Activated T-cell treated with anti-CD3 and anti-CD28 coated beads, Interleukin-2, amount 50 U/mL, for 4 hours (primary cell): ENCODE data around the gene PKP1. TPM values are rescaled to one million over a fixed set of nuclear protein-coding genes. Genes with fewer than 3 reads are reported as not detected.

Source experiments
- ATAC-seq, 2 donors: fragments of 200-7000 bp; cut with Tn5 transposase; one replicate each; pipeline ENCODE4 v1.10.0; 2021
- DNase-seq: peaks from one replicate; pipeline ENCODE4 v3.0.0-alpha.2; 2020
- H3K27me3 Mint-ChIP-seq: one replicate; pipeline ENCODE4 v1.8.0; 2021; ENCODE audit warnings: low read depth, mixed read lengths
- H3K36me3 Mint-ChIP-seq: one replicate; pipeline ENCODE4 v1.8.0; 2022; ENCODE audit warnings: mixed read lengths; ENCODE audit not compliant: insufficient read depth
- H3K4me1 Mint-ChIP-seq: one replicate; pipeline ENCODE4 v1.8.0; 2021; ENCODE audit warnings: low read depth, mixed read lengths
- H3K4me3 Mint-ChIP-seq: one replicate; pipeline ENCODE4 v1.8.0; 2021; ENCODE audit warnings: mild to moderate bottlenecking, moderate library complexity, mixed read lengths
- H3K9me3 Mint-ChIP-seq: one replicate; pipeline ENCODE4 v1.8.0; 2021; ENCODE audit warnings: mixed read lengths
- total RNA-seq, 3 donors: library from RNA; stranded (reverse); gene quantifications; one replicate each; pipeline ENCODE4 v1.2.1, GENCODE V29; 2021

PKP1 gene
- total RNA-seq, 3 donors from 2014 or later, result not detected

DNA sequence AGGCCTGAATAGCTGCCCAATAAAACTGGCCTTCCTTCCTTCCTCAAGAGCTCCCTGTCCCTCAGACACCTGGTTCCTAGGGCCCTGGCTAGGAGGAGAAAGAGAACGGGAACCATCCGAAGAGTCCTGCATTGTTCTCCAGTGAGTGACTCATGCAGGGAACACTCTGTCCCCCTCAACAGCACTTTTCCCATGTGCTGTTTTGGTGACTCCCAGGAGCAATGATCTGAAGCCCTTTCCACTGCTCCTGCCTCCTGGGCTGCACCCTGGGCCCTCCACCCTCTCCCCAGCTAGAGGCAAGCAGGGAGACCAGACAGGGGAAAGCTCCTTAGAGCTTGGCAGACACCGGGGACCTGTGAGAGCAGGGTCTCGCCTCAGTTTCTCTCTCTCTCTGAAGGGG is 75.3 kb downstream of the PKP1 start:
- H3K4me1 Mint-ChIP-seq, result no peaks in the 10 kb centered on the region
- no peaks in the 10 kb centered on the region for H3K36me3 Mint-ChIP-seq
- no peak for DNase-seq
- no peaks in the 10 kb centered on the region for H3K9me3 Mint-ChIP-seq
- no peak for ATAC-seq
- peaks cover 16% of the 10 kb centered on the region for H3K27me3 Mint-ChIP-seq
- H3K4me3 Mint-ChIP-seq, result no peak overlapping the region

DNA sequence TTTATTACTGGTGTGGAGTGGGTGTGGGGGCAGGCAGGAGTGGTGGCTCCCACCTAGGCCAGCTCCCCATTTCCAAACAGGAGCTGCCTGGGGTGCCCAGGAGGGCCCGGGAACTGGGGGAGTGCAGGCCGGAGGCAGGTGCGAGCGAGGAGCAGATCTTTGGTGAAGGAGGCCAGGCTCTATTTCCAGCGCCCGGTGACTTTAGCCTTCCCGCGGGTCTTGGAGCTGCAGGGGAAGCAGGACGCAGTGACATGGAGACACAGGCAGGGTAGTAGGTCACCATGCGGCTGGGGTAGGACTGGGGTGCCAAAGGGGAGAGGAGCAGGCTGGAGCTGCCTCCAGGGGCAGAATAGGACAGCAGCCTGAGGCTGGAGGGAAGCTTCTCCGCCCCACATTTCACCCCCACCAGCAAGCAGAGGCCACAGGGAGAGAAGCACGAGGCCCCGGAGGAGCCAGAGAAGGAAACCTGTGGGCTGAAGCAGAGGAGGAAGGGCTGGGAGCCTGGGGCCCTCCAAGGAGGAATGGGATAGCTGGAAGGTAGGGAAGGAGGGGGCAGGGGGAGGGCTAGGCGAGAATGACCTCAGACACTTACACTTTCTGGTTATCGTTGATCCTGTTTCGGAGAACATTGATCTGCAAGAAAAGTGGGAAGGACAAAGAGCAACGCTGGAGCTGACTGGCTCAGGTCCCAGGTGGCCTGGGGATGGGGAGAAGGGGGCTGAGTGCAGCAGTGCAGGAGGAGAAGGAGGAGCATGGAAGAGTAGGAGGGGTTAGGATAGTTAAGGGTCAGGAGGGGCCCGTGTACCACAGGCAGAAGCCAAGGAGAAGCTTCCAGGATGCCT is 75.9 kb downstream of the PKP1 start:
- no peaks in the 10 kb centered on the region for H3K9me3 Mint-ChIP-seq
- ATAC-seq (no peak), DNase-seq (no peak)
- H3K27me3 Mint-ChIP-seq, result peaks cover 15% of the 10 kb centered on the region
- H3K4me1 Mint-ChIP-seq, result no peaks in the 10 kb centered on the region
- no peaks in the 10 kb centered on the region for H3K36me3 Mint-ChIP-seq
- no peak overlapping the region for H3K4me3 Mint-ChIP-seq

DNA sequence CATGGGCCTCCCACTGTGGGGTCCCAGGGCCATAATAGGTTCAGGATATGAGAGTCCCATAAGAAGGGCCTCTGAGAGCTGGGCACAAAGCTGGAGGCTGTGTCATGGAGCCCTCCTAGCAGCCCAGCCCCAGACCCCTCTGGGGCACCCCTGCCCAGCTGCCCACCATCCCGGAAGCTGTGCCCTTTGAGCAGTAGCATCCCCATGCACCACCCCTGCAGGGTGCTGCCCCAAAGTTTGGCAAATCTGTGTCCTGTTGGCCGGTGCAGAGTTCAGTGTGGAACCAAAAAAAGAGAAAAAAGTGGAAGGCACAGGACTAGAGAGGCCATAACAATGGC is 76.5 kb downstream of the PKP1 start:
- H3K36me3 Mint-ChIP-seq, result no peaks in the 10 kb centered on the region
- H3K9me3 Mint-ChIP-seq, result no peaks in the 10 kb centered on the region

GRCh38 chr1:201360486-201360885 is 77.2 kb downstream of the PKP1 start:
- Mint-ChIP-seq H3K4me3 (no peak overlapping the region), H3K4me1 (no peaks in the 10 kb centered on the region), H3K36me3 (no peaks in the 10 kb centered on the region), H3K27me3 (peaks cover 15% of the 10 kb centered on the region), H3K9me3 (no peaks in the 10 kb centered on the region)
- no peak for DNase-seq
- no peak for ATAC-seq

More for the DNA sequence above, 76.5 kb downstream of the PKP1 start:
- no peak overlapping the region for H3K4me3 Mint-ChIP-seq
- DNase-seq, result no peak
- H3K27me3 Mint-ChIP-seq, result peaks cover 15% of the 10 kb centered on the region
- H3K4me1 Mint-ChIP-seq, result no peaks in the 10 kb centered on the region
- no peak for ATAC-seq

GRCh38 chr1:201360901-201361651 is 77.8 kb downstream of the PKP1 start:
- no peak for ATAC-seq
- Mint-ChIP-seq H3K27me3 (peaks cover 17% of the 10 kb centered on the region), H3K4me1 (no peaks in the 10 kb centered on the region), H3K4me3 (no peak overlapping the region), H3K36me3 (no peaks in the 10 kb centered on the region), H3K9me3 (no peaks in the 10 kb centered on the region)
- no peak for DNase-seq

- DNase-seq, result no peak
Measured at GRCh38 chr1:201361652-201362504, 78.6 kb downstream of the PKP1 start.

GRCh38 chr1:201362906-201363305 is 79.6 kb downstream of the PKP1 start:
- H3K4me1 Mint-ChIP-seq, result no peaks in the 10 kb centered on the region
- H3K27me3 Mint-ChIP-seq, result peaks cover 19% of the 10 kb centered on the region
- DNase-seq (no peak), ATAC-seq (no peak)
- no peak overlapping the region for H3K4me3 Mint-ChIP-seq
- H3K36me3 Mint-ChIP-seq, result no peaks in the 10 kb centered on the region
- no peaks in the 10 kb centered on the region for H3K9me3 Mint-ChIP-seq

More at GRCh38 chr1:201361652-201362504, 78.6 kb downstream of the PKP1 start:
- Mint-ChIP-seq H3K9me3 (no peaks in the 10 kb centered on the region), H3K4me1 (no peaks in the 10 kb centered on the region), H3K36me3 (no peaks in the 10 kb centered on the region), H3K27me3 (peaks cover 17% of the 10 kb centered on the region), H3K4me3 (no peak overlapping the region)
- peak; percentile 35 to 50 for ATAC-seq

DNA sequence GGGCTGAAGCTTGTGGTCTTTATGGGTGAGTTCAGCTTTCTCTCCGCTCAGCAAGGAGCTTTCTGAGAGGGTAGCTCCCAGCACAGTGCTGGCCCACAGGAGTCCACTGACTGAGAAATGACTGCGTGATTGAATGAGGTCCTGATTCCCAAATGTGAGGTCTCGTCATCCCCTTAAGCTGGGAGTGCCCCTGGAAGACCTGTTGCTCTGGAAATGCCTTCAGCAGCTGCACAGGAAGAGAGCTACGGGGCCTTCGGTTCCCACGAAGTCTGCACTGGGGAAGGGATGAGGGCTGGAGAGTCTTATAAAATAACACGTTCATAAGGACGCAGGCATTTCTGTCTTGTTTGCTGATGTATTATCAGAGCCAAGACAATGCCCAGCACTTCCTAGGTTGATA is 80.2 kb downstream of the PKP1 start:
- no peak overlapping the region for H3K4me3 Mint-ChIP-seq
- DNase-seq, result no peak
- H3K27me3 Mint-ChIP-seq, result peaks cover 21% of the 10 kb centered on the region
- no peak for ATAC-seq
- no peaks in the 10 kb centered on the region for H3K36me3 Mint-ChIP-seq
- no peaks in the 10 kb centered on the region for H3K9me3 Mint-ChIP-seq
- no peaks in the 10 kb centered on the region for H3K4me1 Mint-ChIP-seq

DNA sequence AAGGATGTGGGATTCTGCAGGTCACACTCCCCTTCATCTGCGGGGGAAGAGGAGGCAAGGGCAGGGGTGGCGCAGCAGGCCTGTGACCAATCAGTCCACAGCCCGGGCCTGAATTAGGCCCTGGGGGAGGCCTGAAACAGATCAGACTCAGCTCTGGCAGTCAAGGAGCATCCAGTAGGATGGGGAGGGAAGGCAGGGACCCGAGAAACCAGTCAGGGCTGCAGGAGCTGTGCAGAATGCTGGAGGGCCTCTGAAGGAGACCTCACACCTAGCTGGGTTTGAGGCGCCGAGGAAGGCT is 81.5 kb downstream of the PKP1 start:
- no peak for DNase-seq
- Mint-ChIP-seq H3K4me3 (no peak overlapping the region), H3K27me3 (peaks cover 28% of the 10 kb centered on the region), H3K4me1 (no peaks in the 10 kb centered on the region), H3K36me3 (no peaks in the 10 kb centered on the region), H3K9me3 (no peaks in the 10 kb centered on the region)
- ATAC-seq, result no peak

- Mint-ChIP-seq H3K4me1 (no peaks in the 10 kb centered on the region), H3K36me3 (no peaks in the 10 kb centered on the region)
- no peak for ATAC-seq
Measured at GRCh38 chr1:201365251-201365650, 81.9 kb downstream of the PKP1 start.

GRCh38 chr1:201366696-201367095 is 83.4 kb downstream of the PKP1 start:
- no peaks in the 10 kb centered on the region for H3K9me3 Mint-ChIP-seq
- H3K27me3 Mint-ChIP-seq, result peaks cover 36% of the 10 kb centered on the region
- H3K4me3 Mint-ChIP-seq, result no peak overlapping the region
- H3K36me3 Mint-ChIP-seq, result no peaks in the 10 kb centered on the region
- no peak for DNase-seq
- no peak for ATAC-seq
- H3K4me1 Mint-ChIP-seq, result no peaks in the 10 kb centered on the region

More at GRCh38 chr1:201365251-201365650, 81.9 kb downstream of the PKP1 start:
- no peaks in the 10 kb centered on the region for H3K9me3 Mint-ChIP-seq
- peaks cover 28% of the 10 kb centered on the region for H3K27me3 Mint-ChIP-seq
- no peak overlapping the region for H3K4me3 Mint-ChIP-seq
- no peak for DNase-seq

- H3K9me3 Mint-ChIP-seq, result no peaks in the 10 kb centered on the region
Measured at GRCh38 chr1:201369209-201369608, 85.9 kb downstream of the PKP1 start.

DNA sequence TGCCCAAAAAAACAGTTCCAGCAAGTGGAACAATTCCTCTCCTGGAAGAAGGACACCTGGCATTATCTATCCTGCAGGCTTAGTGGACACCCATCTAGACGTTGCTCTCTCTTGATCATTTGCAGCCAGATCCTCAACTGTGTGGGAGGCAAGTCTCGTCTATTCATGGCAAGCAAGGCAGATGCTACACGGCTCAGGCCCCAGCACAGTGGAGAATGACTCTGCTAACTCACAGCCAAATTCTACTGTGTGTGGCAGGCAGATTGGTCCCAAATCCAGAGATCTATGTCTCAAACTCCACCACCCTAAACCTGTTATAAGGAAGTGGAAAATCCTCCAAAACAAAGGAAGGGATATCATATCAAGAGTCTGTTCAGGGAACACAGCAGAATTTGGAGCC is 87.2 kb downstream of the PKP1 start:
- Mint-ChIP-seq H3K36me3 (no peaks in the 10 kb centered on the region), H3K27me3 (peaks cover 33% of the 10 kb centered on the region), H3K9me3 (no peaks in the 10 kb centered on the region), H3K4me3 (no peak overlapping the region), H3K4me1 (no peaks in the 10 kb centered on the region)
- no peak for ATAC-seq
- no peak for DNase-seq

More at GRCh38 chr1:201369209-201369608, 85.9 kb downstream of the PKP1 start:
- ATAC-seq (no peak), DNase-seq (no peak)
- Mint-ChIP-seq H3K4me1 (no peaks in the 10 kb centered on the region), H3K36me3 (no peaks in the 10 kb centered on the region), H3K27me3 (peaks cover 33% of the 10 kb centered on the region), H3K4me3 (no peak overlapping the region)

GRCh38 chr1:201371276-201371675 is 88.0 kb downstream of the PKP1 start:
- Mint-ChIP-seq H3K36me3 (no peaks in the 10 kb centered on the region), H3K4me3 (no peak overlapping the region), H3K4me1 (no peaks in the 10 kb centered on the region), H3K9me3 (no peaks in the 10 kb centered on the region), H3K27me3 (peaks cover 31% of the 10 kb centered on the region)
- ATAC-seq (no peak), DNase-seq (no peak)
